ENCODE data around the gene HSBP1L1.

Gene HSBP1L1

DNA sequence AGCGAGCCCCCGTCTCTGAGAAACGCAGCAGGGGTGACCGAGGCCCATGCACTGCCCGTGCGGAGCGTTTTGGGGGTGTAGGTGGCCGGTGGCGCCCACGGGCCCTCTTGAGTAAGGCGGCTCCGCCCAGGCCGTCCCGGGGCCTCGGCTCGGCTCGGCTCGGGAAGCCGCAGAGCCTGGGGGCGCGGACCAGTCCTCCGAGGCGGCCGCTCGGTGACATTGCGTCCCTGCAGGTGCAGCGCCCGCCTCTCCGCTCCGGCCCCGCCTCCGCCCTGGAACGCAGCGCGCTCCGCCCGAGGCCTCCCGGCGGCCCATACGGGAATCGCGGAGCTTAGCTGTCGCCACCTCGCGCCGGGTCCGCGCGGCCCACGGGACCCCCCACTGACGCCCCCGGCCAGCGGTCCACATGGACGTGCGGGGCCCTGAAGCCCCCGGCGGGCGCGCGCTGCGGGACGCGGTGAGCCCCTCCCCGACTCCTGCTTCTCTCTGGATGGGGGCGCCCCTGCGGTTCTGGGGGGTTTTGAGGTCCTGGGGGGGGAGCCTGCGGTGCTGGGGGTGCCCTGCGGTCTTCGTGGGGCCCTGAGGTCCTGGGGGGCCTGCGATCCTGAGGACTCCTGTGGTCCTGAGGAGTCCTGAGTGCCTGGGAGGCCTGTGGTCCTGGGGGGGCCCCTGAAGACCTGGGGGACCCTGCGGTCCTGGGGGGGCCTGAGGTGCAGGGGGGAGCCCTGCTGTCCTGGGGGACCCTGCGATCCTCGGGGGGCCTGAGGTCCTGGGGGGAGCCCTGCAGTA is at the start of gene HSBP1L1:
Gene HSBP1L1 (plus strand): TSS at position 314 of the 789 bp plus-strand sequence. CDS start 93 bp downstream, at position 407.
- DNase-seq = peak; percentile 57

DNA sequence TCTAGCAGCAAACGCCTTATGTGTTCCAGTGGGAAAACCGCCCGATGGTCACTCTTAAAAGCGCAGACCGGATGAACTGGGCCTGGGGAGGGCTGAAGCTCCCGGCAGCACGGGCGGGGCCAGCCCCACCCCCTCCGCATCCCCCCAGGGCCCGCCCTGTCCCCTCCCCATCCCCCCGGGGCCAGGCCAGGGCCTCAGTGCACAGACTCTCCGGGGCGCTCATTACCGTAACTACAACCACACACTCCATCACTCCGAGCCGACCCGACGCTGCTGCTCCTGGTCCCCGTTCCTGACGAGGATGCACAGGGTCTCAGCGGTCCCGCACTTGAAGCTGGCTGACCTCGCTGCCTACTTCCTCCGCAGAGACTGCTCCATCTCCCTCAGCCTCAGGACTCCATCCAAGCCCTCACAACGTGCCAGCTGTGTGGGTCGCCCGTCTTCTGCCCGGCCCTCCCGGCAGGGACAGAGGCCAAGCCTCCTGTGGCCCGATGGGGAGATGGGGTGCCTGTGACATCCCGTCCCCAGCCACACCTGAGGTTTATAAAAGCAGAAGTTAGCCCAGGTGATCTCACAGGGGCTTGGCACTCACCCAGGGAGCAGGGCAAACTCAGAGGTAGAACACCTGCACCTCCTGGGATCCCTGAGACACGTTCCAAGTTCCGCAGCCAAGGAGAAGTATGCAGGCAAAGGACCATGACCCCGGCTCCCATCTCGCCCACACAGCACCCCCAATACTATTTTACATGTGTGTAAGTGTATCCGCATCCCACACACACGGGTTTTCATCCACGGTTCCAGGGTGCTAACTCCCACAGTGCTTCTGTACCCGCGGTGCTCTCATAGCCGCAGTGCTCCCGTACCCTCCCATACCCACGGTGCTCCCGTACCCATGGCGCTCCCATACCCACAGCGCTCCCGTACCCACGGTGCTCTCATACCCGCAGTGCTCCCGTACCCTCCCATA is 49.0 kb upstream of the HSBP1L1 start:
- DNase-seq = no peak

DNA sequence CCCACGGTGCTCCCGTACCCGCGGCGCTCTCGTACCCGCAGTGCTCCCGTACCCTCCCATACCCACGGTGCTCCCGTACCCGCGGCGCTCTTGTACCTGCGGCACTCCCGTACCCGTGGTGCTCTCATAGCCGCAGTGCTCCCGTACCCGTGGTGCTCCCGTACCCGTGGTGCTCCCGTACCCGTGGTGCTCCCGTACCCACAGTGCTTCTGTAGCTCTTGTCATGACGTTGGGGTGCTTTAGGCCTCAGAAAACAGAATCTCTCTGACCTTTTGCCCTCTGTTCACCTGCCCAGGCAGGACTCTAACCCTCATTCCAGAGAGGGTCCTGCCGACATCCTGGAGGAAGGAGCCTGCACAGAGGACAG is 48.3 kb upstream of the HSBP1L1 start:
- no peak for DNase-seq

DNA sequence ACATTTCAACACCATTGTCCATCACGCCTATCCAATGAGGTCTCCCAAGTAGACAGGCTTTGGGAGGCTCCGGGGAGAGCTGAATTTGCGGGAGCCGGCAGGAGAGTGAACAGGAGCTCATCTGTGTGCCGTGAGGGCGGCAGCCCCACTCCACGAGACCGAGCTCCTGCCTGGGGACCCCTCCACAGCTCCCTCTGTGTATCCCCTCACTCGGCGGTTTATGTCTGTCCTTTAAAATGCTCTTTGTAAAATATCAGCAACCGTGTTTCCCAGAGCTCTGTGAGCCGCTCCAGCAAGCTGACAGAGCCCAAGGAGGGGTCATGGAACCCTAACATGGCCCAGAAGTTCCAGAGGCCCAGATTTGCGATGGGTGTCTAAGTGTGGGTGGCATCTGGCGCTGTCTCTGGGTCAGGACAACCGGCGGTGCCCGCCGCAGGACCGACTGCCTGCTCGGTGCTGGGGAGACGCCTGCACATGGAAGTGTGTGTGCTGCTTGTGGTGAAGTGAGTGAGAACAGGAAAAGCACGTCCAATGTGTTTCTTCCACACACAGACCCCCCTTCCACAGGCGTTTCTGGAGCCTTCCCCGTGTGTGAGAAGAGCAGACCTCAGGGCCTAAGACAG is 47.8 kb upstream of the HSBP1L1 start:
- no peak for DNase-seq

DNA sequence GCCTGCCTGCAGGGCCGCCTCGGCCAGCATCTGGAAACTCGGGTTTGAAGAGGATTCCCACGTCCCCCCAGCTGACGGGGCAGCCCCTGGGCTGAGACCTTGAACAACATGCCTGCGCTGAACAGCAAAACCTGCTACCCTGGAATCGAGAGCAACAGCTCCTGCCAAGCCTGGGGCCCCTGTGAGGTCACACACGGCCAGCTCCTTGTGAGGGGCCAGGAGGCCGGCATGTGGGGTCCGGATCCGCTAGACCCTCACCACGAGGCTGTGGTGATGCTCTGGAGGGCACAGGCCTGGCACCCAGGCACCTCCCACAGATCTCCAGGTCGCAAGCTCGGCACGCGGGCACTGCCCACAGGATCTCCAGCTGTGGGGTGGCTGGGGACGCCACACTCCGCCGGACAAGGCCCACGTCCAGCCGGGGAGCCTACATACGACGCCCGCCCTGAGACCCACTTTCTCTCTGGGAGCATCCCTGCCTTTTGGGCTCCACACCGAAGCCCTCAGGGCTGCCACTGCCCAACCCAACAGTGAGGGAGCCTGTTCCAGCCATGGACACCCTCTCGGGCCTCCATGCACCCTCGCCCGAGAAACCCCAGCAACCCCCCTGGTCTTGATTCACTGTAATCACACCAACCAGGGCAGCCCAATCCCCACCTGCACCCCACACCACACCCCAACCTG is 47.1 kb upstream of the HSBP1L1 start:
- DNase-seq = no peak

DNA sequence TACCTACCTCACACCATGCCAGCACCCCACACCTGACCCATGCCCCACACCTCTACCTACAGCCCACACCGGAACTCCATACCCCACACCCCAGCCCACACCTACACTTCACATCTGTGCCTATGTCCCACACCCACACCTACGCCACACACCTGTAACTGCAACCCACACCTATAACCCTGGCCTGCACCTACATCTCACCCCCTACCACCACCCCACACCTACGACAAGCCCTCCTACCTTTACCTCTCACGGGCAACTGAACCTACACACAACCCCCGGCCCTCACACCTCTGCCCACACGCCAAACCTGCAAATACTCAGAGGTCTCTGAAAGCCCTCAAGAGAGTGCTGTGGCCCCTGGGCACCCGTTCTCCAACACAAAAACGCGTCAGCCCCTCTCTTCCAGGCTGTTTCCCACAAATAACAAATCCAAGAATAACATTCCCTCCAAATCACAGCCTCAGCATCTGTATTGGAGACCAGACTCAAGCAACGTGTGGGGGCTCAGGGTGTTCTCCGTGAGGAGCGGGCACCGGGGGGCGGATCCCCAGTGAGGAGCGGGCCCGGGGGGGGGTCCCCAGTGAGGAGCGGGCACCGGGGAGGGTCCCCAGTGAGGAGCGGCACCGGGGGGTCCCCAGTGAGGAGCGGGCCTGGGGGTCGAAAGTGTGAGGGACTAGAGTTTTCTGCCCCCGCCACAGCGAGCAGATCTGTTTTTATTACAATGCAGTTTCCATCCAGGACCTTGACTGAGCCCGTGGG is 46.4 kb upstream of the HSBP1L1 start:
- DNase-seq = no peak

DNA sequence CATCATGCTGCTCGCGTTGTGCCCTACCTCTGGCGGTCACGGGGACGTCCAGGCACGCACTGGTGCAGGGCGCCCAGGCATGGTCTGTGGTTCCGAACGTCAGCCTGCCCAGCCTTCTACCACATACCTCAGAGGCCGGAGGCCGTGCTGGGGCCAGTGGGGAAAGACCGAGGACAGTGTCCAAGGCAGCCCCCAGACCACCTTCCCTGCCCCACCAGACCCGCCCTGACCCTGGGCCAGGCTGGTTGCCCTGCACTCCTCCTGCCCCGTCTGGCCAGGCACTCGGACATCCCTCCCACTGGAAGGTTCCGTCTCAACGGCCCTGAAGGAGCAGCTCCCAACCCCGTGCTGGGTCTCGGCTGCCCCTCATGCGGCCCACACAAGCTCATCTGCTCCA is 45.8 kb upstream of the HSBP1L1 start:
- no peak for DNase-seq

DNA sequence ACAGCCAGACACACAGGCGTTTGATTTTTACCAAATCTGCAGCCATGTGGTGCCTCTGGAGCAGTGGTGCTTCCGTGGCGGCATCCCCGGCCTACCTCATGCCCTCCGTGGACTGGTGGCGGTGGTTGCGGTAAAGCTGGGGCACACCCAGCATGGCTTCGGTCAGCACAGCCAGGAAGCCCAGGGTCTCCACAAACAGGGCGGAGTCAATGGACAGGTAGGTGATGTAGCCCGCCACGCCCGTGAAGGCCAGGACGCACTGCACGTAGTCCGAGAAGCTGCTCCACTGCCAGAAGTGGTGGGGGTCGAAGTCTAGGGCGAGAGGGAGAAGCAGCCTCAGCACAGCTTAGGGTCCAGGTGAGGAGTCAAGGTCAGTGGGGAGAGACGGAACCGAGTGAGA is 45.4 kb upstream of the HSBP1L1 start:
- DNase-seq = no peak

DNA sequence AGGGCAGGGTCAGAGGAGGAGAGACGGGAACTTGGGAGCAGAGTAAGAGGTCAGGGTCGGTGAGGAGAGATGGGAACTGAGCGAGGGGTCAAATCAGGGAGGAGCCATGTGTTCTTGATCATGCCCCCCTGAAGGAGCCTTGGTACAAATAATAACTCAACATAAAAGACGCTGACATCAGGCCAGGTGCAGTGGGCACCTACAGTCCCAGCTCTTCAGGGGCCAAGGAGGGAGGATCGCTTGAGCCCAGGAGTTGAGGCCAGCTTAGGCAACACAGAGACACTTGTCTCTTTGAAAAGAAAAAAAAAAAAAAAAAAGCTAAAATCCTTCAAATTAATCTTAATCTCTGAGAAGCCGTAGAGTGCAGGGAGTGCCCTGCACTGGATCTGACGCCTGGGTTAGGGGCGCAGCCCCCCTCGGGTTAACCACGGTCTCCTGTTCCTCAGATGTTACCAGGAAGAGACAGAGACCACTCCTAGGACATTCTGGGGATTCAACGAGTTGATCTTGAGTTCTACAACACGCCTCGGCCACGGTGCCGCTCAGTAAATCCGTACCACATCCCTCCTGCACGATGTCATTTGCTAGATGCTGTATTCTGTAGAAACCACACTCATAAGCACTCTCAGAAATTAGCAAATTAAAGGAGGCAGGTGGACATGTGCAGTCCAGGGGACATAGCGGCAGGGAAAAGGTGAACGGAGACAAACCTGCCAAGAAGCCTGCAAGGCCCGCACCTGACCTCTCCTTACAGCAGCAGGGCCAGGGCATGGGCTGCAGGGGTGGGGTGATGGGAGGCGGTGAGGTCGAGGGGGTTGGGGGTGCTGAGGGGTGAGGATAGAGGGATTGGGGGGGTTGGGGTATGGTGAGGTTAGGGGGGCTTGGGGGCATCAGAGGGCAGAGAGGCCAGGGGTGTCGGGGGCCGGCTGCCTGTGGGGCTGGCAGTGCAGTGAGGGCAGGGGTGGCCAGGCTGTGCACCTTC is 42.2 kb upstream of the HSBP1L1 start:
- DNase-seq = no peak

DNA sequence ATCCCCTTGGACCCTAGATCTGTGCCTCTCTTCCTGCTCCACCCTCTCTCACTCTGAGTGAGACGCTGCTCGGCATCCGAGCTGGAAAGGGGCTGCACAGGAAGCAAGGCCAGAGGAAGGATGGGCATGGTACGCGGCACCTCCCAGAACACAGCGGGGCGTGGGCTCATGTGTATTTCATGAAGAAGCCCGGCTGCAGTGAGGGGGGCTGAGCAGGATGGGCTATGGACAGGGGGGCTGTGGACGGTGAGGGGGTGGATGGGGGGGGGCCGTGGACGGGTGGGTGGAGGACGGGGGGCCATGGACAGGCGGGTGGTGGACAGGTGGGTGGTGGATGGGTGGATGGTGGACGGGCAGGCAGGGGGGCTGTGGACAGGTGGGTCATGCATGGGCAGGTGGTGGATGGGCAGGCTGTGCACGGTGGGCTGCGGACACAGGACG is 41.5 kb upstream of the HSBP1L1 start:
- no peak for DNase-seq

DNA sequence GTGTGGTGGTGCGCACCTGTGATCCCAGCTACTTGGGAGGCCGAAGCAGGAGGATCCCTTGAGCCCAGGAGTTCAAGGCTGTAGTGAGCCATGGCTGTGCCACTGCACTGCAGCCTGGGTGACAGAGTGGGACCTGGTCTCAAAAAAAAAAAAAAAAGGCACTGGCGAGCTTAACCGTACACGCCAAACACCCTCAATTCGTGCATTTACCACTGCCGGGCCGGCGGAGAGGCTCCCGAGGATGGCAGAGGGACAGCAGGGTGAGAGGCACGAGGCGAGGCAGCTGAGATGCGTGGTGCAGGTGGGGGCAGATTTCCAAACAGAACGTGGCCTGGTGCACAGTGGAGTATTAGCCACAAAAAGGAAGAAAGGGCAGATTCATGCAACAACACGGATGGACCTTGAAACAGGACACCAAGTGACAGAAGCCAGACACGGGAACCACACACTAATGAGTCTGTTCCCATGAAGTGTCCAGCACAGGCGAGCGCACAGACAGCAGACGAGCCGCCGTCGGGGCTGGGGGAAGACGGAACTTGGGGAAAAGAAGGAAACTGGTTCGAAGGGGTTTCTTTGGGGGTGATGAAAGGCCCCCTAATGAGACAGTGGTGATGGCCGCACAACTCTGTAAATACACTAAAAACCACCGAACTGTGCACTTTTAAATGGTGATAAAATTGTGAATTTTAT is 40.4 kb upstream of the HSBP1L1 start:
- no peak for DNase-seq

DNA sequence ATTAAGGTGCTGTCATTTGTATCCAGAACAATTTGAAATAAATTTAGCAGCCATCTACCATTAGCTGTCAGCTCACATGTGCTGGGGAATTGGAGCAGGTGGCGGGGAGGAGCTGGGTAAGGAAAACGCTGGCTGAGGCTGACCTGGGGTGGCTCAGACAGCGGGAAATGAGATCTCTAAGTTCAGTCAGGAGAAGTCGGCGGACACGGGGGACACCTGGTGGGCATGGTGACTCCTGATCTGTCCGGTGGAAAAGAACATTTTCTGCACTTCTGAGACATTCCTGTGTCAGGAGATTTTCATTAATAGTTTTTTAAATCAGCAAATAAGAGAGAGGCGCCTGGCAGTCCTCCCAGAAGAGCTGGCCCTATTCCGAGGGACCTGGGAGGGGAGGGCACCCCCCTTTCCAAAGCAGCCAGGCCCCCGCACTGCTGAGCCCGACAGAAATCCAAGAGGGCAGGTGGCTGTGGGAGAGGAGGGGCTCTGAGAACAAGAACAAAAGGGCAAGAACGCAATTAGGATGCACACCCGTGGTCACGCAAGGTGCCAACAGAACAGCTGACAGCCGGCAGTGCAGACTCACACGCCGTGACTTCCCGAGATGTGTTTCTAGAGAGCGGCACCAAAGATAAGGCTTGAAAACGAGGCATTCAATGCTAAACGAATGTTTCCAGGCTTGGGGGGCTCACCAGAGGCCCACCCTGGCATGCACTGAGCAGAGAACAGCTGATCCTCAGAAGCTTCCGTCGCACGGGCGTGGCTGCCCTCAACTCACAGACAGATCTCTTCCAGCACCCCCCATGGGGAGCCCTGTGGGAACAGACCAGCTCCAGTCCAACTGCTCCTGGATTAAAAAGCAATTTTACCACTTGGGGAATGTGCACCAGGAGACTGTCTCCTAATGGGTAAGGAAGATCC is 39.4 kb upstream of the HSBP1L1 start:
- DNase-seq = no peak

DNA sequence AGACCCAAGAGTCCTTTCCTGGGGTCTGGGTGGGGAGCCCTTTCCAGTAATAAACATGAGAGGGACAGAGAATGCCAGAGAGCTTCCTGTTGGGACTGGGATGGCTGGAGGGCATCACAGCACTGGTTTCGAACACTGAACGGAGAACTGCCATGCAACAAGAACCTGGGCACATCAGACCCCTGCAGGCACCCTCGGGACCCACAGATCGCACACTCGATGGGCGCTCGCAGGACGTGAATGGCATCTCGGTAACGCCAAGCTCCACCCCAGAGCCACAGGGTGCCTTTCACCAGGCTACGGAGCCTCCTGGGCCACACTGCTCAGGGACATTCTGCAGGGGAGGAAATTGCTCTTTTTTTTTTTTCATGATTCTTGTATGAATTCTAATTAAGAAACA is 38.1 kb upstream of the HSBP1L1 start:
- DNase-seq = no peak

DNA sequence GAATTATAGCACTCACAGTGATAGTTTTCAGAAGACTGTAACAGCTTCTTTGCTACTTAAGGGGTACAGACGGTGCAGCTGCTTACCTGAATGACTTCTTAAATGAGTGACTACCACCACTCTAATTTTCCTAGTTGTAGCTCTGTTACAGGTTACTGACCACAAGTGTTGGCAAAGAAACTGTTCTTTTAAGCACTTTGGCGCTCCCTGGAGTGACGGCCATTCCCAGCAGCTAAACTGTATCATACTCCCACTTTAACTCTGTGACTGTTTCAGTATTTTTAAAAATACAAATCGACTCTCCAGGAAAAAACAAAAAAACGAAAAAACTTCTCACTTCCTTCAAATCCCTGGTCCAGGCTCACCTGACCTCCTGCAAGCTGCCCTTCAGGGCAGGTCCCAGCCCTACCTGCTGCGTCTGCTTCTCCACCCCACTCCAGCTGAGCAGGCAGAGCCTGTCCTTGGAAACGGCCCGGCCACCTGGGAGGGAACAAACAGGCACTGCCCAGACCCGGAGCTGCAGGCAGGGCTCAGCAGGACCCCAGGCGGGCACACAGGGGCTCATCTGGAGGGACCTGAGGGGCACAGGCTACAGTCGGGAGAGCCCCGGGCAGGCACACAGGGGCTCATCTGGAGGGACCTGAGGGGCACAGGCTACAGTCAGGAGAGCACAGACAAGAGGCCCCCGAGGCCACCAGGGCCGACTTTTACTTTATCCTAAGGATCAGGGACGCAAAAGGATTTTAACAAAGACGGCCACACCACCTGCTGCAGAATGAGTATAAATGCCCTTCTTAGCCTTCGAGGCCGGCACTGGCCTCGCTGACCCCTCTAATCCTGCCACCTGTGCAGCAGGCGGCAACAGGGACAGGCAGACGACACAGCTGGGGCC is 37.5 kb upstream of the HSBP1L1 start:
- DNase-seq = no peak

DNA sequence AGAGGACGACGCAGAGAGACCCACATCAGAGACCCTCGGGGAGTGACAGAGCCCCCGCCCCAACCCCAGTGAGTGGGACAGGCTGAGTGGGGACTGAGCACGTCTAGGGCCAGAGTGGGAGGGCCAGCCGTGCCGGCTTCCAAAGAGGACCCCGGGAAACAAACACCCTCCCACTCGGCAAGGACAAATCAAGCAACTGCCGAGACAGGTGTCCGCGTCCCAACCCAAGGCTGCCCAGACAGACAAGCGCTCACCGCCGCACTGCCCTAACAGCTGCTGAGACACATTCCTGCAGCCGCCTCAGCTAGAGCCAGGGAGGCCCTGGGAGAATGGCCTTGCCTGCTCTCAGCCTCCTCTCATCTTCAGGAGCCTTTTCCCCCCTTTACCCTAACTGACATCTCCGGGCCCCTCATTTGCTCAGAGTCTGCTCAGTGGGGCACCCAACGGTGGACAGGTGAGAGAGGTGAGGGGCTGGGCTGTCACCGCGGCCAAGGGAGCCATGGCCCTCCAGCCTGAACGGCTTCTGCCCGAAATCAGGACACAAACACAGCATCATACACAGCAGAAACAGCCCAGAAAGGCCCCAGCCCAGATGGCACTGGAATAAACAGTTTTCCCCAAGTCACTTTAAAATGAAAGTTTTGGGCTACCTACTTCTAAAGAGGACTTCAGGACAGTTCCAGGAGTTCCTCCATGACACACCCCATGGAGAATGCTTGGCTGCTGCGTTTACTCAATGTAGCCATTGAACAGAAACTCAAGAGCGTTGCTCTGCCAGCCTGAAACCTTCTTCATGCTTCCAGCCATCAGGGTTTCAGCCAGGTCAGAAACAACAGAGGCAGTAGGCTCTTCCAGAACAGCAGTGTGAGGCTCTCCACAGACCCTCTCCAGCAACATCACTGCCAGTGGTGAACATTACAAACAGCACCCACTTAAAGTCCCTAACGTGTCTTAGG is 36.6 kb upstream of the HSBP1L1 start:
- DNase-seq = no peak

DNA sequence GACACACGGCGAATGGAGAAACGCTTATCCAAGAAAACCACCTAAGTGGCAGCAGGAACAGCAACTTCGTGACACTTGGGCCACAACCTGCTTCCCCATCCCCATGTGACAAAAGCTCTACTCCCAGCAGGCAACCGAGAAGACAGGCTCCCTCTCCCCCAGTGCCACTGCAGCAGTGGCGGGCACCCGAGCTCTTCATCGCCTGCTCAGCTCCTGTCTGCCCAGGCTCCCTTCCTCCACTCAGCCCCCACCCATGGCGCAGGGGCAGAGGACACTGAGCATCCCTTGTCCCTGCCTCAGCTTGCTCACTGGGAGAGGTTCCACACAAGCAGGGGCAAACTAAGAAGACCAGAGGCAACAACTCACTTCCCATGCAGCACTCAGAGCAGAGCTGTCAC is 35.9 kb upstream of the HSBP1L1 start:
- DNase-seq = no peak

All from stimulated activated CD4-positive, alpha-beta T cell treated with anti-CD3 and anti-CD28 coated beads, Interleukin-4, amount 100 ng/mL, for 24 hours (primary cell).